HG02870 (cell line): ENCODE results near the gene NRSN1.

Source experiments
- ATAC-seq: cut with Tn5 transposase; IDR thresholded peaks from one replicate; pipeline ENCODE4 v1.9.1; 2021; ENCODE audit warnings: mild to moderate bottlenecking, moderate library complexity; ENCODE audit not compliant: unreplicated experiment

Gene NRSN1, protein sequence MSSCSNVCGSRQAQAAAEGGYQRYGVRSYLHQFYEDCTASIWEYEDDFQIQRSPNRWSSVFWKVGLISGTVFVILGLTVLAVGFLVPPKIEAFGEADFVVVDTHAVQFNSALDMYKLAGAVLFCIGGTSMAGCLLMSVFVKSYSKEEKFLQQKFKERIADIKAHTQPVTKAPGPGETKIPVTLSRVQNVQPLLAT

DNA sequence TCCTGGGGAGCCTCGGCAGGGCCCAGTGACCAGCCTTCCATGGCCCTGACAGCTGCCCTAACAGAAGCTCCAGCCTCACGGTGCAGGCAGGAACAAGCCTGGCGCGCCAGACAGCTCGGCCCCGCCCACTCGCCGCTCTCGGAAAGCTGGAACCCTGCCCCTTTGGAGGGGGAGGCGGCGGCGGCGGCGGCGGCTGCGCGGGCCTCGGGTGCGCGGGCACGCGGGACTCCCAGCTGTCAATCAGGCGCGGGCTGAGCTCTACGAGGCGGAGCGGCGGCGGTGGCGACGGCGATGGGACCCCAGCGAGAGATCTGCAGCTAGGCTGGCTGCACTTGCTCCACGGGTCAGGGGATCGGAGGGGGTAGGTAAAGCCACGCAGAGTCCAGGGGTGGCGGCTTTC, at the start of gene NRSN1:
TSS of gene NRSN1 (plus strand) at position 236 of the 400 bp plus-strand sequence. CDS start 8,113 bp downstream, outside the sequence.
- no peak for ATAC-seq

DNA sequence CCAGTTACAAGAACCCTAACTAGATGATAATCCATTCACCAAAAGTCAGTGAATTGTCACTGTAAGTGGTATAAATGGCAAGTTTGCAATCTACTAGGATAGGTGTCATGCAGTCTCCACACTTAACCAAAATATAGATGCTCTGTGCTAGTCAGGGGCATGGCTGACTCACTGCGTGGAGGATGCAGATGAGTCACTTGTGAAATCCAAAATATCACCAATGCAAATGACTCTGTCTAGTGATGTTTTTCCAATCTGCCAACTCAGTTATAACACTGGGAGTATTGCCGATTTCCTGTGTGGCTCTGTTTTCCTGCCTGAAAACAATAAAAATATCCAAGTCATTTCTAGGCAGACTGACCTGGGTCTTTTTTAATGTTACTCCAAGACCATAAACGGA, 47.8 kb upstream of the NRSN1 start:
- ATAC-seq, result no peak

DNA sequence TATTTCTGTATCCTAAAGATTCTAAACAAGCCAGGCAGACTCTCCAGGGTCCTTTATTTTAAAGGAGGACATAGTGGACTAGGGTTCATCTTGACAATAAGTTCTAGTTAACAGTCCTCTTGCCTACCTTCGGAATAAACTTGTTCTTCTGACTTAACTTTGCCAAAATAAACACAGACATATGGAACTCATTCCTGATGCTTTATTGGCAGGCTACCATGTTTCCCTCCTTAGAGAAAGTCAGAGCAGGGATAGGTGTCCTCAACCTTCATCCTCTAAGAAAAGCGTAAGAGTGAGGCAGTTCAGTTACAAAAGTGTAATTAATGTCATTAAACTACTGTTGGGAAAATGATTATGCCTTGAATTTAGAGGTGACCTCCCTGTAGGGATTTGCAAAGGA, 46.9 kb upstream of the NRSN1 start:
- ATAC-seq, result no peak

DNA sequence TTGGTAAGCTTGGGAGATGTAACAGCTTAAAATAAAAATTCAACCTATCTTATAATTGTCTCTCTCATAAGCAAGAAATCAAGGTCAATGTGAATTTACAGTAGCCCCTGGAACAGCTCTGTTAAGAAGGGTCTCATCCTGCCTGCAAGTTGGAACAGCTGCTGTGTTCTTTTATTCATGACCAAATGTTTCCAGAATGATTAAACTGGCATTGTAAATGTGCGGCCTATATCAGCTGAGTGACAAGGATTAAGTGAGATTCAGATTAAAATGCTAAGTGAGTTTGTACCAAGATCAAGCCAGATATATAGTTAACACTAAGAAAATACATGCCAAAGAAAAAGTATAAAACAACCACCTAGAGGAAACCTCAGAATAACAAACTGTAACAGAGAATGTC, 45.3 kb upstream of the NRSN1 start:
- no peak for ATAC-seq

DNA sequence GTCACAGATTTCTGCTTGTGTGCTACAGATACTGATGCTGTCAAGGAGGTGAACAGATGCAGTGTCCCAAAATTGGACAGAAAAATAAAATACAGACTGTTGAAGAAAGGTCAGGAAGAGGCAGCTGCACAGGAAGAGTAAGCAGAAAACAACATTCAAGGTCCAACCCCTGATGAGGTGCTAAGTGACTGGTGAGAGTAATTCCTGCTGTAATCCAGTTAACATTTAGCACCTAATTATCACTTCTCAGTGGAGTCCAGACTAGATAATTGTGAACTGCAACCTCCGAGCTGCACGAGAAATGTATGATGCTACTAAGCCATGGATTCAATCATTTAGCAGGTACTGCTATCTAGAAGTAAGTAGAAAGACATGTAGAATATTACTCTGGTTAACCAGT, 36.3 kb upstream of the NRSN1 start:
- no peak for ATAC-seq

DNA sequence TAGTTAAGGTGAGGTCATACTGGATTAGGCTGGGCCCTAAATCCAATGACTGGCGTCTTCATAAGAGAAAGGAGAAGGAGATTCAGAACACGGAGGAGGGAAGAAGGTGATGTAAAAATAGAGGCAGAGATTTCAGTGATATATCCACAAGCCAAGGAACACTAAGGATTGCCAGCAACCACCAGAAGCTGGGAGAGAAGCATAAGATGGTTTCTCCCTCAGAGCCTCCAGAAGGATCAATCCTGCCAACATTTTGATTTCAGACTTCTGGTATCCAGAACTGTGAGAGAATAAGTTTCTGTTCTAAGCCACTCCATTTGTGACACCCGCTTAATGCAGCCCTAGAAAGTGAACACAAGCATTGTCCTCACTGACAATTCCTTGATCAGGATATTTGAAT, 33.6 kb upstream of the NRSN1 start:
- ATAC-seq, result no peak

DNA sequence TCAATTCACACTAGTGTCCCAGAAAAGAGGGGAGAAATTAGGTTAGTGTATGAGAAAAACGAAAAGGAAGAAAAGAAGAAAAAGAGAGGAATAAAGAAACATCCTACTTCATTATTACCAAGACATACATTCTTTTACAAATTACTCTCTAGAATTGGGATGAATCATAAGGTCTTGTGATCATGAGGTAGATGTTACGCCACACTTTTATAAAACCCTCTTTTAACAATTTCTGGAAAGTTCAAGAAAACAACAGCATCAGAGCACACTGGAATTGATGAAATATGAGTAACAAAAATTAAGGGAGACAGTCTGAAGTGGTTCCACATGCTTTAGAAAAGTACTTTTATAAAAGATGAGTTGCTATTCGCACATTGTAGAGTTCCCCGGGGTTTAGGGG, 32.6 kb upstream of the NRSN1 start:
- no peak for ATAC-seq

DNA sequence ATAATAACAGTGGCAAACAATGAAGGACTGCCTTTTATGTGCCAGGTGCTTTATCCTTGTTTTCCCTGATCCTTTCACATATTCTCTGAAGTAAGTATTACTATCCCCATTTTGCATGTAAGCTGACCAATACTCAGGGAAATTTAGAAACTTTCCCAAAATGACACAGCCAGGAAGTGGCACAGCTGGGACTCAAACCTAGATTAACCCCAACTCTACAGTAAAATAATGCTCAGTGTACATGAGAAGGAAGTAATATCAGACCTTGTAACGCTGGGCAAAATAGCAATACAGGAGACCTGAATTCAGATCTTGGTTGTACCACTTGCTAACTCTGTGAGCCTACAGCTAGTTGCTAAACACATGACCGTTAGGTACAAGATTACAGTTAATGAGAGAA, 26.8 kb upstream of the NRSN1 start:
- peak; percentile 66 for ATAC-seq

DNA sequence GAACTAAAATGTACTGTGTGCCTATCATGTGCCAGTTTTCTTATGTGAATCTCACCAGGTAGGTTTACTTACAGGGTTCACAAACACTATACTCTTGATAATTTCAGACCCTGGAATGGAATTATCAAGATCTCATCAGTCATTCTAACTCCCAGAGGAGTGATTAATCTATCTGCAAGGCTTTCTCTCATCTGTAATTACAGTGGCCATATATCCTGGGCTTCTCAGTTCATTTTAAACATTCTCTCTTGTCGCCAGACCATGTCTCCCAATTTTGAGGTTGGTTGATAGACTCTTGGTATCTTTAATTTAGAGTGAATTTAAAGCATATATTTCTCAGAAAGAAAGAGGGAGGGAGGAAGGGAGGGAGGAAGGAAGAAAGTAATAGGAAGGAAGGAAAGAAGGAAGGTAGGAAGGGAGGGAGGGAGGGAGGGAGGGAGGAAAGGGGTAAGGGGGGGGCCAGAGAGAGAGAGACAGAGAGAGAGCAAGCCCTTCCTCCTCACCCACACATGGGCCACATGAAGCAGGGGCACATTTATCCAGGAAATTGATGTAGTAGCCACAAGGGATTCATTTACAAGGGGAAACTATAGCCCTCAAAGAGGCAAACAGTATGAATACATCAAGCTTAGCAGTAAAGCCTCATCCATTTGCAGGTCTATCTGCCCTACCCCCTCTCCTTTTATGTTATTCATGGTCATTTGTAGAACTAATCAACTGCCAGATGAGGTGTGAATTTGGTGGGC, 25.8 kb upstream of the NRSN1 start:
- ATAC-seq, result no peak

DNA sequence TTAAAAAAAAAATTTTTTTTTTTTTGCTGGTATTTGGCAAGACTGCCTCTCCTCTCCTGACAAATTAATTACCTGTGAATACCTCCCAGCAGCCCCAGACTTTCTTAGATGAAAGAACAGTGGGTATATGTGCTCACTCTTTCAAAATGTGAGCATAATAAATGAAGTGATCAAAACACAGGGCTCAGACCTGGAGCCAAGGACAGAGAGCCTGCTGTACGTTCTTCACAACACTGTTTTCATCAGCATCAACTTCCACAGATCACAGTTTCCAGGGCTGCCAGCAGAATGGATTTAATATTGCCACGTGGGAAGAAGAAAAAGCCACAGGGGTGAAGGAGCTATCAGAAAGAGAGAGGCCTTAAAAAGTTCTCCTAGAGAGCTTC, 25.3 kb upstream of the NRSN1 start:
- no peak for ATAC-seq

DNA sequence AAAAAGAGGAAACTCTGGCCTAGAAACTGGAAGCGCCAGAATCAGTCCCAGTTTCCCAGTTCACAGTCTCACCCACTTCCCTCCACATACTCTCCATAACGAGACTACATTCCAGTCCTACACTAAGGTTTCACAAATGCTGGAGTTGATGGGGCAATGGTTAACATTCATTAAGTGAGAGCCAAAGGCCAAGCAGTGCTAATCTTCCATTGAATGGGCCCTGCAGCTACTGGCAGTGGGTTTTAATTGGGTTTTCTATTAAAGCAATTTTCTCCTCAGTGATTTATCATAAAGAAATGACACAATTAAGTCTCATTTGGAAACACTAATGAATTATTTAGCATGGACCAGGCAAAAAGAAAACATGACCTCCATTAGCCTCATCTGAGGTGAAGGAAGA, 20.8 kb upstream of the NRSN1 start:
- no peak for ATAC-seq

DNA sequence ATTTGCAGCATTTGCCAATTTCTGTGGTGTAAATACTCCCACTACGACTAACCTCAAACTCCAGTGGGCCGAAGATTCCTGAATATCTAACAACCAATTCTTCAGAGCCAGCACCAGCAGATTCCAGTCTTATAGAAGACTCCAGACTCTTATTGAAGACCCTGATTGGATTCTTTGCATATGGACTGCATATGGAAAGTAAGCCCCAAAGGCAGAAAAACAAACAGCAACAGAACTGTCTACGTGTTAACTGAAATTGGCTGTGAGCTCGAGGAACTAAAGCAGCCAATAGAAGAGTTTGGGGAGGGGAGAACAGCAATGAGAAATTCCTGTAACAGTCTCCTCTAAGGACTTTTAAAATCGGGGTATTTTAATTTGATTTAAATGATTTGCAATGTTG, 19.7 kb upstream of the NRSN1 start:
- ATAC-seq, result no peak

DNA sequence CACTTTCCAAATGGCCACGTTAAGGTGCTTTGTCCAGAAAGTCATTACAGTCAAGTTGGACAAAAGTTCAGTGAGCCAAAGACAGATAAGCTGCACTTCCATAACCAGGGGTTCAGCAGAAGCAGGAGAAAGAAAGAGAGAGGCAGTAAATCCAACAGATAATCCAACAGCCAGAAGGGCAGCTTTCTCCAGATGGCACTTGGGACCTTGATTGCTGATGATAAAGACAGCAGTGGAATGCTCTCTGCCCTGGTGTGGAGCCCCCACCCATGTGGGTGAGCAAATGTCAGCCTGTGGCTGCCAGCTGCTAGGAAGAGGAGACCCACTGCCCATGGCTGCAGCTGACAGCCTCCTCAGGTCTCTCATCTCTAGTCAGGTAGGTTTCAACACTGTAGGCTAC, 18.7 kb upstream of the NRSN1 start:
- ATAC-seq, result no peak

DNA sequence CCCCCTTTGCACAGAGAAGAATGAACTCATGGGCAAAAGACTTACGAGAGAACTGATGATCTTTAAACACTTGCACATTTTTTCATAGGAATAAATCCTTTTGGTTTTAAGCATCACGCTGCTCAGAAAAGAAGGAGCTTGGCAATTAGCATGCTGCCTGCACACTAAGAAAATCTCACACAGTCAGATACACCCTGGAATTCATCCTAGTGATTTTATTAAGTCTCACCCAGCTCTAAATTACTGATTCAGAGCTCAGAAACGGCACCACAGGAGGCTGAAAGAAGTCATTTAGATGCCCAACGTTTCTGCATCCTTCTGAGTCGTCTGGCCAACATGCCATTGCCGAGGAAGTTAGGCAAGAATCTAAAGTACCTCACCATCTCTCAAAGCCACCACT, 18.0 kb upstream of the NRSN1 start:
- ATAC-seq, result no peak

DNA sequence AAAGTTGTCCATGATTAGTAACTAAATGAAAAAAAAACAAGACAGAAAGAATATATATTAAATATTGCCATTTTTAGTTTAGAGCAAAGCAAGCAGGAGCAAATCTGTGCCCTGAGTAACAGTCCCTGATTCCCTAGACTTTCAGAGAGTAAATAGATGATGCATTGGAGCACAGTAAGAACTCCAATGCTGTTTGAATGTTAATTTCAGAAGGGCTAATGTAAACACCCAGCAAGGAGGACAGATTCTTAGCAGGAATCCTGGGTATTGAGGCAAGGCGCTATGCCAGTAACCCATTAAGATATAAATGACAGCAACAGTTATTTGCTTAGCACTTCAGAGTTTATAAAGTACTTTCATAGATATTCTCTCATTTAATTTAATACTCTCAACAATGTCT, 15.6 kb upstream of the NRSN1 start:
- ATAC-seq, result no peak

DNA sequence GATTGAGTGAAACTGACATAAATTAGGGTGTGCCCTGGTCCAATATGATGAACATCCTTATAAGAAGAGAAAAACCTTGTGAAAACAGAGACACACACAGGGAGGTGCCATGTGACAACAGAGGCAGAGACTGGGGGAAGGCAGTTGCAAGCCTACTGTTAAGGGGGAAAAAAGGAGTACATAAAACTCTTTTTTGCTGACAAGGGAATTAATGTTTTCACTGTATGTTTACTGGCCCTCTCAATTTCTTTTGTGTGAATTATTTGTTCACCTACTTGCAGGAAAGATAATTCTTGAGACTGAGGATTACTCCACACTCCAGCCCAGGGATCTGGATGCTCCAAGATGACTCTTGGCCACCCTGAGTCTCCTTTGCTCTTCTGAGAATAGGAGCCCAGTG, 12.1 kb upstream of the NRSN1 start:
- ATAC-seq, result no peak

DNA sequence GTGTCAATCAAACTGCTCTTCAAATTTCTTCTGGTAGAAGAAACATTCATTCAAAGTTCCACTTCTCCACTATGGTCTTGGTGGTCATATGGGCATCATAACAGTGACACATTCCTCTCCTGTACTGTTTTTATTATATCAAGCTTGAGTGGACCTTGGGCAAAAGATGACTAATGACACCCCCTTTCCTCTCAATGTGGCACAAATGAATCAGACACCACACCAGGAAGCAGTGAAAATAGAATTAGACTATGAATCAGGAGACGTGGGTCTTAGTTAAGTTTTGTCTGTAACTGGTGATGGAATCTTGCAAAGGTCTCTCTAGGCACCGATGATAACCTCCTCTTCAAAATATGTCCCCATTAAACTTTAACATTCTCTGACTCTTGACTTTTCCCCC, 9.0 kb upstream of the NRSN1 start:
- no peak for ATAC-seq

DNA sequence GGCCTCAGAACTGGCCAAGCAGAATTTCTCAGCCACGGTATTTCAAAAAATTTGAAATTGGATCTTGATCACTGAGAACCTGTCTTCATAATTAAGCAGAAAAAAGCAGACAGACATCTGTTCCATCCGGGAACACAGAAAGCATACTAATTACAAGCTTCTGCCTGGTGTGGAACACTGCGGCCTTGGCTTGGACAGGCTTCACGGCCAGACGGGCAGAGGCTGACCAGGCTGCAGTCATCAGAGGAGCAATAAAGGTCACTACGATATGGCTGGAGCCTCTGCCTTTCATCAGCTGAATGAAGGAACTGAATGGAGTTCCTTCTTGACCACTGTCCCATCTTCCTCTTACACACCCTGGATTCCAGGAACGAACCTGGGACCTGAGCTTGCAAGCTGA, 3.9 kb upstream of the NRSN1 start:
- no peak for ATAC-seq

DNA sequence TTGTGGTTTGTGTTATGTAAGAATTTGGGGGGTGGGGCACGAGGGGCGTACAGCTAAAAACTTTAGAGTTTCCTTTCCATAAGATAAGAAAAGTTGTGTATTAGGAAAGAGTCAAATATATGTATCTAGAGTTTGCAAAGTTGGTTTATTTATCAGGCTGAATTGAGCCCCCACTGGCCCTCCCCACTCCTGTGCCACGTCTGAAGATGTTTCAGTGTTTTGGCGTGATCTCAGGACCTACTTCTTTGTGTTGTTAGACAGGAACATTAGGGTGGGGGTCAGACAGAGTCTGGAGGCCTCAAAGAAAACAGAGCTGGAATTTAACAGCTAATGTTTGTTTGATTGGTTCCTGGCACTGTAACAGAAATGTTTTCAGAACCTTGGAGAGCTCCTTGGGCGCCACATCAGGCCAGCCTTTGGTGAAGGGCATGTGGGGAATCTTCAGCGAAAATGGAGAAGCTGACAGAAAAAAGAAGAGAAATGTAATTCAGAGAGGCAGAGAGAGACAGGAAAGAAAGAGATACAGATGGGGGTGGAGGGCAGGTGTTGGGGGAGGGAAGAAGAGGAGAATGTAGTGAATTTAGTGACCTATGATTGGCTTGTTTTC, 674 bp downstream of the NRSN1 start:
- no peak for ATAC-seq

DNA sequence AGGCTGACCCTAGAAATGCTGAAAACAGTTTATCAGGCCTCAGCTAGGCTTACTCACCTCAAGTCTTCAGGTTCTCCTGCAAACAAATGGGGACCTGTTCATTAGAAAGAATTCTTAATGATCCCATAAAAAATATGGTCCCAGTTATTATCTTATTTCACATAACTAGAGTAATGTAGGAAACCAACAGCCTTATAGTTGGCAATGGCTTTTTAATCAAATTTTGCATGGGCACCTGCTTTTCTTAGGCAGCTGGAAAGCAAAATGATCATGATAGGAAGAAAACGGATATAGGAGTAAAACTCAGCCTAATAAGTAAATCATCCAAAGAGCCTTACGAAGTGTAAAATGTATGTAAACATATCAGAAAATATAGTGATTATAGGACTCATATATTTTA, 1.3 kb downstream of the NRSN1 start:
- no peak for ATAC-seq

DNA sequence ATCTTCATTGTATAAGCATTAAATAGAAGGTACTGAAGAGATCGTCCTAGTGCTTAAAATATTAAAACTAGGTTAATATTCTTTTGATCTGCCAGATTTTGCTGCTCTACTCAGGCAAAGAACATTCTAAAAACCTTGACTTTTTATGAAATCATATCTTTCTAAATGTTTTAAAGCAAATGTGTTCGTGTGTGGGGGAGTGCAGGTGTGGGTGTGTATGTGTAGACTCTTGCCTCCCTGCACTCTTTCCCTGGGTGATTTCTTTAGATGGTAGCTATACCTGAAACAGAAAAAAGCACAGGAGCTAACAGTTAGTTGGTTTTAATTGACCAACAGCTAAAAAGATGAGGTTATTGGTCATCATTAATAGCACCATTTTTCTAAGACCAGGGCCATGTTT, 5.7 kb downstream of the NRSN1 start:
- ATAC-seq, result no peak

DNA sequence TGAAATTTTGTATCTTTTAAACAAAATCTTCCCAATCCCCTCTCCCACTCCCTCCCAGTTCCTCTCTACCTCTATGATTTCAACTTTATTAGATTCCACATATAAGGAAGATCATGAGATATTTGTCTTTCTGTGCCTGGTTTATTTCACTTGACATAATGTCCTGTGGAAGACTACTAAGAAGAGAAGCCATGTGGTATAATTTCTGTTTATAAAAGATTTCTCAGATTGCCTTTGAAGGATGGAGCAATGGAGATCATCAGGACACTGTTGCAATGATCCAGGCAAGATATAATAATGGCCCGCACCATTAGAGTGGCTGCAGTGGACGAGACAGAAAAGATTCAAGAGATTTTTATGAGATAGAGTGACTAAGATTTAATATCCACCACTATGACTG, 13.1 kb downstream of the NRSN1 start:
- no peak for ATAC-seq

DNA sequence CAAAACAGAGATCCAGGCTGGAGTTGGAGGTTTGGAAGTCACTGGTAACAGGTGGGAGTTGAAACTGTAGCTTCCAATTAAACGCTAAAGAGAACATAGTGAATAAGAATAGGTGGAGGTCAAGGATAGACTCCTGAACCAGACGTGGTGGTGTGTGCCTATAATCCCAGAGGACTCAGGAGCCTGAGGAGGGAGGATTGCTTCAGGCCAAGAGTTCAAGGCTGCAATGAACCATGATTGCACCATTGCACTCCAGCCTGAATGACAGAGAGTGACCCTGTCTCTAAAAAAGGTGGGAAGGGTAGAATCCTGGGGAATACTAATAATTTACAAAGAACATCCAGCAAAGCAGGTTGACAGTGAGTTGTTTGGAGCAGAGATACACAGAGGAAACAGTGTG, 13.6 kb downstream of the NRSN1 start:
- ATAC-seq, result no peak
